ENCODE measurements around the gene FRRS1L. TPM values are rescaled to one million over a fixed set of nuclear protein-coding genes. Genes with fewer than 3 reads are reported as not detected.

Gene FRRS1L
- total RNA-seq, 4 donors from 2014 or later = 0.80 to 3.8 (median 1.9) TPM

DNA sequence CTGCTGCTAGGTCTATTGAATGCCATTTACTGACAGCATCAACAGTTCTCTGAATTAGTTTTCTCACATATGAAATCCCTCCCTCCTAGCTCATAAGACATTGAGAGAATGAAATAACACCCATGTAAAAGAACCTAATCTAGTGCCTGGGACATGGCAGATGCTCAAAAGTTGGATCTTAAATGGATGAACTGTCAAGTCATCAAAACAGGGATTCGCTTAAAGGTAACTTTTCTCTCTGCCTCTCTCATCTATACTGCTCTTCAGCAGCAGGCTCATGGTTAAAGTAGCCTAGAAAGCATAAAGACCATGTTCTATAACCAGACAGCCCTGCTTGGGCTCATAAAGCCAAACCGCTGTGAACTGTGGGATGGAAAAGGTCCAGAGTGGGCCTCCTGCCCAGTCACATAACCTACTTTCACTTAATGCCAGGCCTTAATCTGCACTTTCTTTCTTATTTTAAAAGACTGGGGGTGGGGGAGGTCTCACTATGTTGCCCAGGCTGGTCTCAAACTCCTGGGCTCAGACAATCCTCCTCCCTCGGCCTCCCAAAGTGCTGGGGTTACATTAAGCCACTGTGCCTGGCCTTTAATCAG is 51.0 kb downstream of the FRRS1L start:
- H3K4me1 ChIP-seq = peaks cover 0 to 69% (median 9%) of the 10 kb centered on the region in 4 donors
- no peak for DNase-seq
- H3K4me3 ChIP-seq = no peak overlapping the region
- no peak overlapping the region for H3K27ac ChIP-seq
- no peaks in the 10 kb centered on the region for H3K27me3 ChIP-seq
- TF ChIP-seq, protein P1, sequence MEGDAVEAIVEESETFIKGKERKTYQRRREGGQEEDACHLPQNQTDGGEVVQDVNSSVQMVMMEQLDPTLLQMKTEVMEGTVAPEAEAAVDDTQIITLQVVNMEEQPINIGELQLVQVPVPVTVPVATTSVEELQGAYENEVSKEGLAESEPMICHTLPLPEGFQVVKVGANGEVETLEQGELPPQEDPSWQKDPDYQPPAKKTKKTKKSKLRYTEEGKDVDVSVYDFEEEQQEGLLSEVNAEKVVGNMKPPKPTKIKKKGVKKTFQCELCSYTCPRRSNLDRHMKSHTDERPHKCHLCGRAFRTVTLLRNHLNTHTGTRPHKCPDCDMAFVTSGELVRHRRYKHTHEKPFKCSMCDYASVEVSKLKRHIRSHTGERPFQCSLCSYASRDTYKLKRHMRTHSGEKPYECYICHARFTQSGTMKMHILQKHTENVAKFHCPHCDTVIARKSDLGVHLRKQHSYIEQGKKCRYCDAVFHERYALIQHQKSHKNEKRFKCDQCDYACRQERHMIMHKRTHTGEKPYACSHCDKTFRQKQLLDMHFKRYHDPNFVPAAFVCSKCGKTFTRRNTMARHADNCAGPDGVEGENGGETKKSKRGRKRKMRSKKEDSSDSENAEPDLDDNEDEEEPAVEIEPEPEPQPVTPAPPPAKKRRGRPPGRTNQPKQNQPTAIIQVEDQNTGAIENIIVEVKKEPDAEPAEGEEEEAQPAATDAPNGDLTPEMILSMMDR (IDR thresholded peaks at IDR 0.05) = no peak
- no peak for TF ChIP-seq POLR2A (IDR thresholded peaks at IDR 0.05)
- no peaks in the 10 kb centered on the region for H3K9me3 ChIP-seq
- no peaks in the 10 kb centered on the region for H3K36me3 ChIP-seq

DNA sequence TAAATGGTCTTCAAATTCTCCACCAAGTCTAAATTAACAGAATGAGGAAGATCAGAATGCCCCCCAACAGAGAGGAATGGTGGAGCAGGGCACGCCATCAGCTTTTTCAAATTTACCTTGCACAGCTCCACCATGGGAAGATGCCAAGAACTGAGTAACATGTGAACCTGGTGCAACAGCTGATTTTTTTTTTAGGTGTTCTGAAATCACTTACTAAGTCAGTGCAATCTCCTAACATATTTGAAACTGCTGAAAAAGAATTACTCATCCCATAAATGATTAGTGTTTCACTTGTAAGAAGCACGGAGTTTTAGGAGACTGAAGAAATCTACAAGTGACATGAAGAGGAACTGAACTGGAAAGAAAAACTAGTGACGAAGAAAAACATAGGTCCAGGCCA is 52.4 kb downstream of the FRRS1L start:
- H3K4me1 ChIP-seq = peaks cover 0 to 78% (median 11%) of the 10 kb centered on the region in 4 donors
- H3K36me3 ChIP-seq = no peaks in the 10 kb centered on the region
- TF ChIP-seq, protein P1 (IDR thresholded peaks at IDR 0.05) = no peak
- no peak for TF ChIP-seq POLR2A (IDR thresholded peaks at IDR 0.05)
- peak overlapping the region in 1 of 4 donors; percentile 64 for H3K27ac ChIP-seq
- DNase-seq = no peak
- no peaks in the 10 kb centered on the region for H3K27me3 ChIP-seq
- no peaks in the 10 kb centered on the region for H3K9me3 ChIP-seq
- no peak overlapping the region for H3K4me3 ChIP-seq

DNA sequence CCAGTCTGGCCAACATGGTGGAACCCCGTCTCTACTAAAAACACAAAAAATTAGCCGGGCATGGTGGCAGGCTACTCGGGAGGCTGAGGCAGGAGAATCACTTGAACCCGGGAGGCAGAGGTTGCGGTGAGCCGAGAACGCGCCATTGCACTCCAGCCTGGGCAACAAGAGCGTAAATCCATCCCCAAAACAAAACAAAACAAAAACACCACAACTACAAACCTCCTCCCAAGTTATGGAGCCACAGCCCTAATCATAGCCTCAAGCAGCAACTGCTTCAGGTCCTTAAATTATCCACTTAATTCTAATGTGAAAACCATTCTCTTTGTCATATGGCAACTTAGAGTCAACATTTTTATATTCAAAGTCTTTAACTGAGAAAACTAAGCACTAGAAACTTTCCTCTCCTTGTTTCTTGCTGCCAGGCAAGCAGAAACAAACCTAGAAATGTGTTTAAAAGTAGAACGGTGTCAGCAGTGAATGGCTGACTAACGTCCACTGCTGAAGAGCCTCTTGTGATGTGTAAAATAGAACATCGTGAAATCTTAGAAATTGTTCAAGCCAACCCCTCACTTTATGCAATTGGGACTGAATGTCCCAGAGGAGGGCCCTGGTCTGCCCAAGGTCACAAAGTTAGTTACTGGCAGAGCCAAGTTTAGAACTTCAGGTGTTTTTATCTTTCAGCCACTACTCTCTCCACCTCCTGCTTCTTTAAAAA is 53.0 kb downstream of the FRRS1L start:
- Histone ChIP-seq H3K36me3 (no peaks in the 10 kb centered on the region), H3K9me3 (no peaks in the 10 kb centered on the region), H3K27me3 (no peaks in the 10 kb centered on the region), H3K27ac (peak overlapping the region in 1 of 4 donors; percentile 64), H3K4me1 (peaks cover 0 to 84% (median 9%) of the 10 kb centered on the region in 4 donors), H3K4me3 (no peak overlapping the region)
- DNase-seq = no peak
- TF ChIP-seq, protein P1 (IDR thresholded peaks at IDR 0.05) = no peak
- no peak for TF ChIP-seq POLR2A (IDR thresholded peaks at IDR 0.05)

DNA sequence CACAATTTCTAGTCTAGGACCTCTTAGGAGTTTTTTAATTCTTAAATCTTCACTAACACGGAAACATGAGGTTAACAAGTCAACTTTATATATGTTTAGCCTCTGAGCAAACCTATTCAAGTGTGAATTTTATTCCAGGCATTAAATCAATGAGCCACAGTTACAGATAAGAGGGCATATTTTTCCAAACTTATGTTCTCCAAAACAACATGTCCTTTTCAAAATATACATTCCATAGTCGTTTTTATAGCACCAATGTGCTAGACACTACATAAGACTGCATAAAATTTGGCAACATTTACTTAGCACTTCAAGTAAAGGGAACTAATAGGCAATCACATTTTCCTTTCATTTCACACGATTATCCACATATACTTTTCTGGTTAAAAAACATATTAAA is 53.8 kb downstream of the FRRS1L start:
- H3K4me1 ChIP-seq = peaks cover 0 to 90% (median 5%) of the 10 kb centered on the region in 4 donors
- H3K27ac ChIP-seq = no peak overlapping the region
- H3K27me3 ChIP-seq = no peaks in the 10 kb centered on the region
- TF ChIP-seq, protein P1 (IDR thresholded peaks at IDR 0.05) = no peak
- no peak for TF ChIP-seq POLR2A (IDR thresholded peaks at IDR 0.05)
- no peaks in the 10 kb centered on the region for H3K36me3 ChIP-seq
- H3K9me3 ChIP-seq = no peaks in the 10 kb centered on the region
- DNase-seq = no peak
- H3K4me3 ChIP-seq = no peak overlapping the region

DNA sequence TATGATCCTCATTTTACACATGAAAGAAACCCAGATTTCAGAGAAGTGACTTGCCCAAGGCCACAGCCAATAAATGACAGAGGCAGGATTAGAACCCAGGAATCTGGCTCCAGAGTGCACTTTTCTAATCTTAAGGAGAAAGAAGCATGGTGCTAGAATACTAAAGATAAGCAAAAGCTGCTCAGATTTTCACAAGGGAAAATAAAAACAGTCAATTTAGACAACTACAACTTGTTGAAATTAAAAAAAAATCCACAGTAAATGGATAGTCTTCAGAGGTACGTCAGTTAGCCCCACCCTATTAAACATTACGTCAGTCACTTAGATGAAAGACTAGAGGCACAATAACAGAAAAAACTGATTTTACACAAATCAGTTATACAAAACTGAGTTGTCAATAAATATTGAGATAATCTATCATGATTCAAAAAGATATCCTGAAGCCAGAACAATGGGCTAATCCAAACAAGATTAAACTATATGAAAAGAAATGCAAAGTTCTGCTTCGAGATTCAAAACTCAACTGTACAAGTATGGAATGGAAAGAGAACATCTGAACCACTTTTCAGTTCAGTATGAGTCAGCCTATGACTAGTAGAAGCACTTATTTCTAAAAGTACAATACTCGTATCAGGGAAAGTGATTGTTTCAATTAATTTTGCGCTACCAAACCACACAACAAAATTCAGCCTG is 56.6 kb downstream of the FRRS1L start:
- peaks cover 0 to 5% (median 0%) of the 10 kb centered on the region in 3 donors for H3K36me3 ChIP-seq
- TF ChIP-seq, protein P1 (IDR thresholded peaks at IDR 0.05) = no peak
- TF ChIP-seq POLR2A (IDR thresholded peaks at IDR 0.05) = no peak
- peak overlapping the region in 1 of 4 donors; percentile 63 for H3K27ac ChIP-seq
- no peak for DNase-seq
- no peak overlapping the region for H3K4me3 ChIP-seq
- H3K4me1 ChIP-seq = peaks cover 0 to 75% (median 7%) of the 10 kb centered on the region in 4 donors
- no peaks in the 10 kb centered on the region for H3K27me3 ChIP-seq
- H3K9me3 ChIP-seq = no peaks in the 10 kb centered on the region

Data from Peyer's patch (tissue), 4 donors.